Glutamatergic neuron (in vitro differentiated cells): Measurements from ENCODE around the gene RSPO4. TPM values are rescaled to one million over a fixed set of nuclear protein-coding genes. Genes with fewer than 3 reads are reported as not detected.
"Not testable (repeated sequence)": the region's sequence is repeated elsewhere in the genome, so short reads cannot be mapped to it uniquely, and the experiment has no call there.

ENCODE experiments used
- DNase-seq: peaks from one replicate; pipeline ENCODE4 v3.0.0; 2022
- H3K27ac Mint-ChIP-seq: one replicate; pipeline ENCODE4 v1.8.0; 2020; ENCODE audit warnings: mild to moderate bottlenecking, mixed read lengths, inconsistent platforms; ENCODE audit not compliant: unreplicated experiment
- H3K27me3 Mint-ChIP-seq: one replicate; pipeline ENCODE4 v1.8.0; 2020; ENCODE audit warnings: mild to moderate bottlenecking, moderate library complexity, mixed read lengths, inconsistent platforms; ENCODE audit not compliant: unreplicated experiment
- H3K36me3 Mint-ChIP-seq: one replicate; pipeline ENCODE4 v1.8.0; 2020; ENCODE audit warnings: mild to moderate bottlenecking, mixed read lengths, inconsistent platforms; ENCODE audit not compliant: unreplicated experiment
- H3K4me1 Mint-ChIP-seq: one replicate; pipeline ENCODE4 v1.8.0; 2020; ENCODE audit warnings: mild to moderate bottlenecking, low read depth, mixed read lengths, inconsistent platforms; ENCODE audit not compliant: unreplicated experiment
- H3K4me3 Mint-ChIP-seq: one replicate; pipeline ENCODE4 v1.8.0; 2020; ENCODE audit warnings: mild to moderate bottlenecking, mixed read lengths, inconsistent platforms; ENCODE audit not compliant: unreplicated experiment
- H3K9me3 Mint-ChIP-seq: one replicate; pipeline ENCODE4 v1.8.0; 2020; ENCODE audit warnings: mild to moderate bottlenecking, moderate library complexity, mixed read lengths, inconsistent platforms; ENCODE audit not compliant: unreplicated experiment
- CTCF ChIP-seq: fragments of 200-600 bp; sonication (generic); IDR thresholded peaks from one replicate; pipeline ENCODE4 v1.5.0; 2021; ENCODE audit not compliant: partially characterized antibody, unreplicated experiment
- total RNA-seq: library from RNA; stranded (reverse); fragmentation: NEBNext Ultra II Directional; extraction: Animal tissue kit (Norgen Biotek cat#: 25700); gene quantifications from one replicate; pipeline ENCODE4 v1.2.1, GENCODE V29; 2021; ENCODE audit not compliant: unreplicated experiment

Gene RSPO4
- total RNA-seq, 1 donor from 2014 or later: 0.86 TPM

- Mint-ChIP-seq H3K27ac (no peak overlapping the region), H3K27me3 (no peaks in the 10 kb centered on the region), H3K4me1 (no peaks in the 10 kb centered on the region), H3K4me3 (no peak overlapping the region), H3K36me3 (no peaks in the 10 kb centered on the region), H3K9me3 (no peaks in the 10 kb centered on the region)
- TF ChIP-seq CTCF: no peak
- DNase-seq: no peak
Measured at GRCh38 chr20:991850-992249, 10.3 kb downstream of the RSPO4 start.

GRCh38 chr20:990293-990959 is 11.7 kb downstream of the RSPO4 start:
- no peaks in the 10 kb centered on the region for H3K27me3 Mint-ChIP-seq
- TF ChIP-seq CTCF: no peak
- H3K27ac Mint-ChIP-seq: no peak overlapping the region
- DNase-seq: no peak
- no peaks in the 10 kb centered on the region for H3K36me3 Mint-ChIP-seq
- no peak overlapping the region for H3K4me3 Mint-ChIP-seq
- no peaks in the 10 kb centered on the region for H3K4me1 Mint-ChIP-seq
- no peaks in the 10 kb centered on the region for H3K9me3 Mint-ChIP-seq

- no peak for DNase-seq
- Mint-ChIP-seq H3K36me3 (no peaks in the 10 kb centered on the region), H3K27me3 (no peaks in the 10 kb centered on the region), H3K4me3 (no peak overlapping the region), H3K9me3 (no peaks in the 10 kb centered on the region), H3K4me1 (no peaks in the 10 kb centered on the region), H3K27ac (no peak overlapping the region)
- no peak for TF ChIP-seq CTCF
Measured at GRCh38 chr20:988272-988671, 13.8 kb downstream of the RSPO4 start.

- Mint-ChIP-seq H3K4me3 (no peak overlapping the region), H3K27ac (no peak overlapping the region), H3K27me3 (no peaks in the 10 kb centered on the region), H3K4me1 (no peaks in the 10 kb centered on the region), H3K36me3 (no peaks in the 10 kb centered on the region), H3K9me3 (no peaks in the 10 kb centered on the region)
- no peak for TF ChIP-seq CTCF
- DNase-seq: no peak
Measured at GRCh38 chr20:987677-988076, 14.4 kb downstream of the RSPO4 start.

- no peak overlapping the region for H3K4me3 Mint-ChIP-seq
- H3K27ac Mint-ChIP-seq: no peak overlapping the region
- H3K36me3 Mint-ChIP-seq: no peaks in the 10 kb centered on the region
- TF ChIP-seq CTCF: no peak
- H3K4me1 Mint-ChIP-seq: no peaks in the 10 kb centered on the region
- no peaks in the 10 kb centered on the region for H3K27me3 Mint-ChIP-seq
- no peak for DNase-seq
- H3K9me3 Mint-ChIP-seq: no peaks in the 10 kb centered on the region
Measured at GRCh38 chr20:986733-987355, 15.3 kb downstream of the RSPO4 start.

- not testable (repeated sequence) for H3K27me3 Mint-ChIP-seq, H3K4me3 Mint-ChIP-seq, H3K9me3 Mint-ChIP-seq, DNase-seq, H3K36me3 Mint-ChIP-seq, H3K4me1 Mint-ChIP-seq, H3K27ac Mint-ChIP-seq
Measured at GRCh38 chr20:984994-985393, 17.1 kb downstream of the RSPO4 start.
